ENCODE data around the gene KRTAP21-2.

DNA sequence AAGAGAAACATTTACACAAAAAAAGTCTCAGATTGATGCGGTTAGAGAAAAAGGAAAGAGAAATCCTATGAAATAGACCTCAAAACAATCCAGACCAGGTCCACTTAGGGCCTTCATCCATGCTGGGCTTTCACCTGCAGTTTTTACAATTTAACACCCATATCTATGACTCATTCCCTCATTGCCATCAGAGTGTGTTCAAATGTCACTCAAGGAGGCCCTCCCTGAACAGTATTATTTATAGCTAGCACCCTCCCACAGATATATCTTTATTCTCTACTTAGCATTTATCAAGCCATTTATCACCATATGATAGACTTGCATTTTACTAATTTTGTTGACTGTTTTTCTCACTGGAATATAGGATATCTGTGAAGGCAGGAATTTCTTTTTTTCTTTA lies 27.7 kb downstream of the KRTAP21-2 start:
- TF ChIP-seq CTCF (IDR thresholded peaks at IDR 0.05) = no peak
- TF ChIP-seq POLR2A (IDR thresholded peaks at IDR 0.05) = no peak
